ENCODE results near the gene LAMTOR3. TPM values are rescaled to one million over a fixed set of nuclear protein-coding genes. Genes with fewer than 3 reads are reported as not detected.

The LAMTOR3 gene
- total RNA-seq, 2 donors from 2014 or later: 14.2 to 16.6 TPM

- Histone ChIP-seq H3K9me3 (no peaks in the 10 kb centered on the region), H3K4me1 (peaks cover 7% of the 10 kb centered on the region), H3K4me3 (no peak overlapping the region), H3K27me3 (no peaks in the 10 kb centered on the region), H3K36me3 (replicated peaks in 1 of 2; ENCODE audit: insufficient read depth in 1 of 2, low read depth in 2 of 2) (no peaks in the 10 kb centered on the region), H3K27ac (no peak overlapping the region)
- ATAC-seq (no peak), DNase-seq (no peak)
- intact Hi-C loops (cut with DNase I): no loop called here
- 39 to 50% methylated on average over 3 of the region's 3 CpGs for WGBS, 2 donors
- TF ChIP-seq CTCF (IDR thresholded peaks at IDR 0.05): no peak
- no peak for TF ChIP-seq POLR2A (IDR thresholded peaks at IDR 0.05)
Observed at GRCh38 chr4:99853190-99853589, 41.0 kb downstream of the LAMTOR3 start.

GRCh38 chr4:99852199-99852749 lies 42.0 kb downstream of the LAMTOR3 start:
- WGBS, 2 donors: 72 to 75% methylated on average over 3 of the region's 3 CpGs

GRCh38 chr4:99848591-99849001 lies 45.6 kb downstream of the LAMTOR3 start:
- Histone ChIP-seq H3K27me3 (no peaks in the 10 kb centered on the region), H3K36me3 (replicated peaks in 1 of 2; ENCODE audit: insufficient read depth in 1 of 2, low read depth in 2 of 2) (no peaks in the 10 kb centered on the region), H3K9me3 (no peaks in the 10 kb centered on the region), H3K4me1 (peaks cover 6% of the 10 kb centered on the region), H3K27ac (no peak overlapping the region), H3K4me3 (no peak overlapping the region)
- DNase-seq (no peak), ATAC-seq (no peak)
- 76 to 87% methylated on average over 4 of the region's 4 CpGs for WGBS, 2 donors
- TF ChIP-seq CTCF (IDR thresholded peaks at IDR 0.05) (no peak), POLR2A (IDR thresholded peaks at IDR 0.05) (no peak)
- intact Hi-C loops (cut with DNase I): no loop called here

More at GRCh38 chr4:99852199-99852749, 42.0 kb downstream of the LAMTOR3 start:
- H3K27ac ChIP-seq: no peak overlapping the region
- H3K9me3 ChIP-seq: no peaks in the 10 kb centered on the region
- no peak for TF ChIP-seq CTCF (IDR thresholded peaks at IDR 0.05)
- TF ChIP-seq POLR2A (IDR thresholded peaks at IDR 0.05): no peak
- DNase-seq: no peak
- no peak for ATAC-seq
- intact Hi-C loops (cut with DNase I): no loop called here
- H3K27me3 ChIP-seq: no peaks in the 10 kb centered on the region
- H3K4me1 ChIP-seq: peaks cover 7% of the 10 kb centered on the region
- no peaks in the 10 kb centered on the region for H3K36me3 ChIP-seq (replicated peaks in 1 of 2; ENCODE audit: insufficient read depth in 1 of 2, low read depth in 2 of 2)
- no peak overlapping the region for H3K4me3 ChIP-seq

GRCh38 chr4:99847362-99847976 lies 46.8 kb downstream of the LAMTOR3 start:
- Histone ChIP-seq H3K4me3 (no peak overlapping the region), H3K4me1 (no peaks in the 10 kb centered on the region), H3K36me3 (replicated peaks in 1 of 2; ENCODE audit: insufficient read depth in 1 of 2, low read depth in 2 of 2) (no peaks in the 10 kb centered on the region), H3K9me3 (no peaks in the 10 kb centered on the region), H3K27me3 (no peaks in the 10 kb centered on the region), H3K27ac (no peak overlapping the region)
- no peak for DNase-seq
- no peak for ATAC-seq
- TF ChIP-seq POLR2A (IDR thresholded peaks at IDR 0.05) (no peak), CTCF (IDR thresholded peaks at IDR 0.05) (no peak)
- intact Hi-C loops (cut with DNase I): no loop called here
- WGBS, 2 donors: 72 to 81% methylated on average over 10 of the region's 10 CpGs

GRCh38 chr4:99846891-99847290 lies 47.3 kb downstream of the LAMTOR3 start:
- no peaks in the 10 kb centered on the region for H3K4me1 ChIP-seq
- ATAC-seq: no peak
- H3K27ac ChIP-seq: no peak overlapping the region
- H3K4me3 ChIP-seq: no peak overlapping the region
- 17 to 44% methylated on average over 1 of the region's 1 CpG for WGBS, 2 donors
- no peak for DNase-seq
- TF ChIP-seq CTCF (IDR thresholded peaks at IDR 0.05) (no peak), POLR2A (IDR thresholded peaks at IDR 0.05) (no peak)
- H3K36me3 ChIP-seq (replicated peaks in 1 of 2; ENCODE audit: insufficient read depth in 1 of 2, low read depth in 2 of 2): no peaks in the 10 kb centered on the region
- intact Hi-C loops (cut with DNase I): no loop called here
- no peaks in the 10 kb centered on the region for H3K27me3 ChIP-seq
- H3K9me3 ChIP-seq: no peaks in the 10 kb centered on the region

Data from body of pancreas (tissue), 4 donors.